Esophagus (tissue), 2 donors: ENCODE measurements around the gene SLC6A3. TPM values are rescaled to one million over a fixed set of nuclear protein-coding genes. Genes with fewer than 3 reads are reported as not detected.

ENCODE experiments used
- H3K27ac ChIP-seq, 2 donors: one replicate each; pipeline ENCODE4 v1.5.1; 2013; ENCODE audit warnings: low read depth in 2 of 2, mild to moderate bottlenecking in 2 of 2, inconsistent platforms in 1 of 2, low read length in 1 of 2, moderate library complexity in 1 of 2
- H3K27me3 ChIP-seq, 2 donors: one replicate each; pipeline ENCODE4 v1.6.1; 2013; ENCODE audit warnings: low read length in 2 of 2, control low read depth in 1 of 2, mild to moderate bottlenecking in 1 of 2; ENCODE audit not compliant: insufficient read depth in 2 of 2, control insufficient read depth in 1 of 2
- H3K36me3 ChIP-seq, 2 donors: one replicate each; pipeline ENCODE4 v1.6.1; 2013; ENCODE audit warnings: low read length in 1 of 2; ENCODE audit not compliant: control insufficient read depth in 2 of 2, insufficient read depth in 2 of 2
- H3K4me1 ChIP-seq, 2 donors: one replicate each; pipeline ENCODE4 v1.6.1; 2013; ENCODE audit warnings: low read length in 1 of 2; ENCODE audit not compliant: control insufficient read depth in 2 of 2, insufficient read depth in 2 of 2
- H3K4me3 ChIP-seq, 2 donors: one replicate each; pipeline ENCODE4 v1.5.1; 2013; ENCODE audit warnings: low read length in 2 of 2, mild to moderate bottlenecking in 2 of 2, low read depth in 1 of 2, moderate library complexity in 1 of 2
- H3K9me3 ChIP-seq, 2 donors: one replicate each; pipeline ENCODE4 v1.6.1; 2013; ENCODE audit warnings: mild to moderate bottlenecking in 2 of 2, low read depth in 1 of 2, low read length in 1 of 2, moderate library complexity in 1 of 2; ENCODE audit not compliant: control insufficient read depth in 2 of 2, insufficient read depth in 1 of 2
- WGBS, 2 donors: extraction: QIAGEN DNeasy Blood & Tissue Kit; methylation state at CpG; one replicate each; pipeline ENCODE4 v1.1.7; 2013; 5-methylcytosine and 5-hydroxymethylcytosine counted together
- polyA plus RNA-seq, 2 donors: library from polyadenylated mRNA; stranded (reverse); fragments of 200-250 nt; gene quantifications; one replicate each; pipeline ENCODE4 v1.2.3, GENCODE V29; 2013
- donor health status: healthy with polysubstance abuse.
- donor health status: Bipolar disorder and iron deficiency.

SLC6A3 gene
- polyA plus RNA-seq, 2 donors, result 0.11 TPM; not detected in 1

DNA sequence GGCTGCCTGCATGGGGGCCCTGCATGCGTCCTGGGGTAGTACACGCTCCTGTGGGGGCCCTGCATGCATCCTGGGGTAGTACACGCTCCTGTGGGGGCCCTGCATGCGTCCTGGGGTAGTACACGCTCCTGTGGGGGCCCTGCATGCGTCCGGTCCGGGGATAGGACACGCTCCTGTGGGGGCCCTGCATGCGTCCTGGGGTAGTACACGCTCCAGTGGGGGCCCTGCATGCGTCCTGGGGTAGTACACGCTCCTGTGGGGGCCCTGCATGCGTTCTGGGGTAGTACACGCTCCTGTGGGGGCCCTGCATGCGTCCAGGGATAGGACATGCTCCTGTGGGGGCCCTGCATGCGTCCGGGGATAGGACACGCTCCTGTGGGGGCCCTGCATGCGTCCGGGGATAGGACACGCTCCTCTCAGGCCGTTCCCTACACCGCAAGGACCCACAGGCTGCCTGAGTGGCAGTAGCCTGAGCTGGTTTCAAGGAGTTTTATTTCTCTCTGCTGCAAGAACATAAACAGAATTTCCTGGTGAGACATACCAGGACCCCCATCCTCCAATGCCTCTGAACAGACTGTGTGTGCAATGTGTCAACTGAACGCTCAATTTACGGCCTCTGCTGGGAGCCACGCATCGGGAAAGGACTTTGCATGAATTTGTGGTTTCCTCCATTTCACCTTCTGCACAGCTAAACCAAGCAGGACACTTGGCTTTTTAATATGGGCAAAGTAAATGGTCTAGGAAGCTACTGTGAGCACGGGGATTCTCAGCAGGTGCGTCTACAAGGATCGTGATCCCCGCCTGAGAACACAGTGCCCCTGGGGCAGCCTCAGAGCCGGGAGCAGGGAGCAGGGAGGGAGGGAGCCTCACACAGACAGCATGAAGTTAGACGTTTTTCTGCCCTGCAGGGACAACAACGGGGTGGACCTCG is 51.4 kb downstream of the SLC6A3 start:
- Histone ChIP-seq H3K27me3 (peaks cover 0 to 4% of the 10 kb centered on the region in 2 donors), H3K27ac (no peak overlapping the region), H3K4me3 (no peak overlapping the region), H3K4me1 (peaks cover 0 to 3% of the 10 kb centered on the region in 2 donors), H3K9me3 (peaks cover 0 to 5% of the 10 kb centered on the region in 2 donors), H3K36me3 (no peaks in the 10 kb centered on the region)
- 67 to 69% methylated on average over 36 of the region's 36 CpGs for WGBS, 2 donors

DNA sequence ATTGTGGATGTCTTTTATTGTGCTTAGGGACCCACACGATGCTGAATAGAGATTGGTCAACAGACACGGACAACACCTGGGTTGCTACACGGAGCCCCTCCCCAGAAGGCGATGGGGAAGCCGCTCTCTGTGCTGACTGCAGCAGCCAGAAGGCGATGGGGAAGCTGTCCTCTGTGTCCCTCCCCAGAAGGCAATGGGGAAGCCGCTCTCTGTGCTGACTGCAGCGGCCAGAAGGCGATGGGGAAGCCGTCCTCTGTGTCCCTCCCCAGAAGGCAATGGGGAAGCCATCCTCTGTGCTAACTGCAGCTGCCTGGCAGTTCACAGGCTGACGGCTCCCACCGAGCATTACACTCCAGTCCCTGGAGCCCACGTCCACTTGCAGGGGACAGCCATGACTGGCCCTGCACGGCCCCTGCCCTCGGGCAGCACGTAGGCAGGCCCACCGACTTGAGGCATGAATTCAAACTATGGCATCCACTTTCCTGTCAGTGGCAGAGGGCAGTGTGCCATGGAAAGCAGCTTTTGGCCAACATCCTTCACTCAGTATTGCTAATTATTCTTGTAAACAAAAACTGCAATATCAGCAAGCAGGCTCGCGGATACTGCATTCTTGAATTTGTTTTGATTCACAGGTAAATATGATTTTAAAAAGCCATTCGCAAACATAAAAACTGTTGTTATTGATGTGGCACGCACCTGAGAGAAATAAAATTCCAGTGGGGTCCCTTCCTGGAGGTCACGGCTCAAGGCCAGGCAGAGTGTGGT is 52.3 kb downstream of the SLC6A3 start:
- peaks cover 0 to 4% of the 10 kb centered on the region in 2 donors for H3K27me3 ChIP-seq
- H3K27ac ChIP-seq, result no peak overlapping the region
- H3K4me1 ChIP-seq, result peaks cover 0 to 3% of the 10 kb centered on the region in 2 donors
- WGBS, 2 donors, result 67 to 68% methylated on average over 22 of the region's 22 CpGs
- H3K9me3 ChIP-seq, result peaks cover 0 to 5% of the 10 kb centered on the region in 2 donors
- no peaks in the 10 kb centered on the region for H3K36me3 ChIP-seq
- H3K4me3 ChIP-seq, result no peak overlapping the region

DNA sequence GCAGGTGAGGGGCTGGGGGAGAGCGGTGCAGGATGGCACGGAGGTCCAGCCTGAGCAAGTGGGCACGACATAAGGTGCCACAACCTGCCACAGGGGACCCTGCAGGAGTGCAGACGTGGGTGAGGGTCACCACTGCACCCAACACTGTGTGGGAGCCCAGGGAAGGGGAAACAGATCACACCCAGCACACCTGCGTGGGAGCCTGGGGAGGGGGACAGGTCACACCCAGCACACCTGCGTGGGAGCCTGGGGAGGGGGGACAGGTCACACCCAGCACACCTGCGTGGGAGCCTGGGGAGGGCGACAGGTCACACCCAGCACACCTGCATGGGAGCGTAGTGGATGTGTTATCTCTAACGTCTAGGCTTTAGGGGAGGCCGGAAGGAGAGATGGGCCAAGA is 53.0 kb downstream of the SLC6A3 start:
- 60 to 69% methylated on average over 11 of the region's 11 CpGs for WGBS, 2 donors
- Histone ChIP-seq H3K27ac (no peak overlapping the region), H3K27me3 (peaks cover 0 to 4% of the 10 kb centered on the region in 2 donors), H3K4me3 (no peak overlapping the region), H3K9me3 (peaks cover 0 to 3% of the 10 kb centered on the region in 2 donors), H3K36me3 (no peaks in the 10 kb centered on the region), H3K4me1 (peaks cover 0 to 4% of the 10 kb centered on the region in 2 donors)

DNA sequence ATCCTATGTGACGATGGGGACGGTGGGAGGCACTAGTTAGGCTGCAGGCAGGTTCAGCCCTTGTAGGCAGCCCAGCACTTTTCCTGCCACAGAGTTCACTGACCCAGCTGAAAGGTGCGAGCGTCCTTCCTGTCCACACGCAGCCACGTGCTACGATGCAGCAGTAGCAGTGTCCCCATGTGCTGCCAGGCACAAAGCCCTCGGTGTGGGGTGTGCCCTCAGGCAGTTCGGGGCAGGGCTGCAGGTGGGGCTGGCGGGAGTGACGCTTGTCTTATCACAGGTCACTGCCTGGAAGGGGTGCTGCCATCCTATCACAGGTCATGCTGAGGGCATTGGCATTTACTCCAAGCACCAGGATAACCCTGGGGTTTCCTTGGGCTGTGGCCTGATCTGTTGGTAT is 53.5 kb downstream of the SLC6A3 start:
- Histone ChIP-seq H3K27ac (no peak overlapping the region), H3K36me3 (no peaks in the 10 kb centered on the region), H3K9me3 (peaks cover 0 to 3% of the 10 kb centered on the region in 2 donors), H3K4me3 (no peak overlapping the region), H3K27me3 (peaks cover 0 to 7% of the 10 kb centered on the region in 2 donors), H3K4me1 (peaks cover 0 to 8% of the 10 kb centered on the region in 2 donors)
- 48 to 52% methylated on average over 11 of the region's 11 CpGs for WGBS, 2 donors

DNA sequence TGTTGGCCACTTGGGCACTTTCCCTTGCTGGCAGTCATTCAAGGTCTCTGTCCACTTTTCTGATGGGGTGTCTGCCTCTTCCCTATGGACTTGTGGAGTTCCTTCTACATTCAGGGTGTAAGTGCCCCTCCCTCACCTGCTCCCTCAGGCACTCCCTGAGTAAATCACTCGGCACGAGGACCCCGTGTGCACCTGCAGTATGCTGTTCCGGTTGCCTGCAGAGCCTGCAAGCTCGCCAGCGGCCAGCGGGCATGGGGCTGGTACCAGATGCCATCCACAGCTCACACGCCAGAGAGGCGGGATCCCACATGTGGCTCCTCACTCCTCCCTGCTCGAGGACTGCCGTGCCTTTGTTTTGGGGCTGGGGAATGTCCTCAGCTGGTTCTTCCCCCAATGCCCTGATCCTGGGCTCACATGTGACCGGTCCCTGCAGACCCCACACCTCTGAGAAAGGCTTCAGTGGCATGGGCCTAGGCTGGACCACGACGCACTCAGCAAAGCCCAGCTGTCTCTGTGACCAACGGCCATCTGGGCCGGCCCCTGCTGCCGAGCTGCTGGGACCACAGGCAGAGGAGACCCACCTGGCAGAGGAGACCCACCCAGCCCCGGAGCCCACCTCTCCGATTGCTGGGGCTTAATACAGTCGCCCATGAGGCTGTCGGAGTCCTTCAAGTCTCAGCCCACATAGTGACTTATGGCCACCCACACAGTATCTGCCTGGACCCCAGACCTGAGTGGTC is 54.2 kb downstream of the SLC6A3 start:
- Histone ChIP-seq H3K27ac (no peak overlapping the region), H3K27me3 (peaks cover 0 to 8% of the 10 kb centered on the region in 2 donors), H3K36me3 (no peaks in the 10 kb centered on the region), H3K9me3 (peaks cover 0 to 3% of the 10 kb centered on the region in 2 donors), H3K4me3 (no peak overlapping the region), H3K4me1 (peaks cover 0 to 12% of the 10 kb centered on the region in 2 donors)
- WGBS, 2 donors, result 68 to 72% methylated on average over 21 of the region's 21 CpGs

DNA sequence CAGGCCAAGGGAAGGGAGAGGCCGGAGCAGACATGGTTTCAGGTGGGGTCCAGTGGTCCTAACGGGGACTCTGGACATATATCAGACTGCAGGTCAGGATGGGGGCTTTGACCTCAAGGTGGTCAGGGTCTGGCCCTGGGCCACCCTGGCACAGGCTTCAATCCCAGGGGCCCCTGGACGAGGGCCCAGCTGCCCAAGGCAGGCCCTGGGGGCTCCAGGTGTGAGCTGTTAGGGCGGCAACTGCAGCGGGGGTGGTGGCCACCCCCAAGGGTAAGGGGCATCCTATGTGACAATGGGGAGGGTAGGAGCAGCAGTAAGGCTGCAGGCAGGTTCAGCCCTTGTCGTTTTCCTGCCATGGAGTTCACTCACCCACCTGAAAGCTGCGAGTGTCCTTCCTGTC is 54.9 kb downstream of the SLC6A3 start:
- peaks cover 0 to 8% of the 10 kb centered on the region in 2 donors for H3K27me3 ChIP-seq
- H3K36me3 ChIP-seq, result no peaks in the 10 kb centered on the region
- H3K4me3 ChIP-seq, result no peak overlapping the region
- 63 to 70% methylated on average over 7 of the region's 7 CpGs for WGBS, 2 donors
- no peak overlapping the region for H3K27ac ChIP-seq
- peaks cover 0 to under 1% of the 10 kb centered on the region in 2 donors for H3K9me3 ChIP-seq
- H3K4me1 ChIP-seq, result peaks cover 0 to 15% of the 10 kb centered on the region in 2 donors

DNA sequence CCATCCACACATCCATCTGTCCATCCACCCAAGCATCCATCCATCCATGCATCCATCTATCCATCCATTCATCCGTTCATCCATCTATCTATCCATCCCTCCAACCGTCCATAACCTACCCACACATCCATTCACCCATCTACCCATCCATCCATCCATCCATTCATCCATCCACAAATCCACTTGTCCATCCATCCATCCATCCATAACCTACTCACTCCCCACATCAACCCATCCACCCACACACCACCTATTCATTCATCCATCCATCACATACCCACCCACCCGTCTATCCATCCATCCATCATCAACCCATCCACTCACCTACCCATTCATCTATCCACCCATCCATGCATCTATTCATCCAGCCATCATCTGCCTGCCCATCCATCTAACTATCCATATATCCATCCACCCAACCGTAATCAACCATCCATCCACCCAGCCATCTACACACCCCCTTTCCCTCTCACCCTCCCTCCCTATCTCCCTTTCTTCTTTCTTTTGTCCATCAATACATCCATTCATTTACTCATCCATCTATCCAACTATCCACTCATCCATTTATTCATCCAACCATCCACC is 56.8 kb downstream of the SLC6A3 start:
- no peaks in the 10 kb centered on the region for H3K9me3 ChIP-seq
- H3K27ac ChIP-seq, result no peak overlapping the region
- H3K27me3 ChIP-seq, result peaks cover 0 to 4% of the 10 kb centered on the region in 2 donors
- no peak overlapping the region for H3K4me3 ChIP-seq
- WGBS, 2 donors, result 90 to 95% methylated on average over 4 of the region's 4 CpGs
- H3K4me1 ChIP-seq, result peaks cover 0 to 16% of the 10 kb centered on the region in 2 donors
- no peaks in the 10 kb centered on the region for H3K36me3 ChIP-seq

DNA sequence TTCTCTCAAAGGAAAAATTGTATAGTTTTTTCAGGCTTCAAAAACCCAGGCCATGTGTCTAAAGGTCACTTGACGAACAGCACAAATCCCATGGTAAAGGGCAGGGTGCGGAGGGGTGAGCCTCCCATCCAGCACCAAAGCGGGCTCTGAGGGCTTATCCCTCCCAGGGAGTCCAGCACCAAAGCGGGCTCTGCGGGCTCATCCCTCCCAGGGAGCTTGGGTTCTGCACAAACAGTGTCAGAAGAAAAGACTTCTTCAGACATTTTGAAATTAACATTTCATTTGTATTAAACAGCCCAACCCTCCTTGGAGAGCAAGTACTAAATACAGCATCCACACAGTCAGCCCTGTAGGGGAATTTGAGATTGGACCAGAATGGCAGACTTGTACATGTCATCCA is 57.4 kb downstream of the SLC6A3 start:
- H3K27ac ChIP-seq, result no peak overlapping the region
- H3K27me3 ChIP-seq, result peaks cover 0 to 4% of the 10 kb centered on the region in 2 donors
- H3K9me3 ChIP-seq, result no peaks in the 10 kb centered on the region
- H3K4me1 ChIP-seq, result peaks cover 0 to 15% of the 10 kb centered on the region in 2 donors
- no peak overlapping the region for H3K4me3 ChIP-seq
- no peaks in the 10 kb centered on the region for H3K36me3 ChIP-seq
- WGBS, 2 donors, result 88 to 89% methylated on average over 5 of the region's 5 CpGs
